Measurements from ENCODE around the gene TSTD2. TPM values are rescaled to one million over a fixed set of nuclear protein-coding genes. Genes with fewer than 3 reads are reported as not detected.

TSTD2 gene
- total RNA-seq, 1 experiment from 2014 or later, result 29.7 TPM

DNA sequence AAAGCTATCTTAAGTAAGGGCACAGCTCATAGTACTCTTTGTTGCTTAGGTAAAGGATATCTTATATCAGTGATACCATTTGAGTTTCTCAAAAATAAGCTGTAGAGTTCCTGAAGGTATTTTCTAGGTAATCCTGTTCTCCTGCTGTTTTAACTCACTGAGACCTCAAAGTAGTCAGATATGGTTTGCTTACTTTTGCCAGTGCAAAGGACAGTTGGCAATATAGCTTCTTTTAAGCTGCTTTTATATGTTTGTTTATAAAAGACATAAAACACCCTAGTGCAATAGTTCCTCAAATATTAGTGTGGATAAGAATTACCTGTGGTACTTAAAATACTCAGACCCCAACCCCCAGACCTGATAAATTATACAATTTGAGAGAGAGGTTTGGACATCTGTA is 12.6 kb upstream of the TSTD2 start:
- no peak for DNase-seq (ENCODE audit: low spot score)
- Histone ChIP-seq H3K36me3 (ENCODE audit: insufficient read depth, low read length, poor library complexity, severe bottlenecking) (peaks cover 90% of the 10 kb centered on the region), H3K4me1 (ENCODE audit: insufficient read depth, low read length, poor library complexity, severe bottlenecking) (no peaks in the 10 kb centered on the region), H3K9me3 (ENCODE audit: low read depth, low read length, poor library complexity, severe bottlenecking) (no peaks in the 10 kb centered on the region), H3K4me3 (ENCODE audit: low read depth, low read length, poor library complexity, severe bottlenecking) (no peak overlapping the region), H3K27me3 (replicated peaks; ENCODE audit: insufficient read depth, low read depth, low read length, poor library complexity) (no peaks in the 10 kb centered on the region), H3K27ac (ENCODE audit: low read depth, low read length, poor library complexity, severe bottlenecking) (no peak overlapping the region)
- BruUV-seq (replicated peaks), result no TSS peak
- TF ChIP-seq CTCF (conservative IDR thresholded peaks at IDR 0.05; ENCODE audit: low read depth, low read length), result no peak
- TF ChIP-seq EZH2 (IDR thresholded peaks at IDR 0.05; ENCODE audit: borderline replicate concordance, low read depth, low read length, poor library complexity, severe bottlenecking), result no peak
- intact Hi-C loops (cut with micrococcal nuclease; ENCODE audit: unreplicated experiment), result no loop called here
- ChIA-PET CTCF (interaction anchor here (0.5 to 0.6 kb wide), 2 partner anchors 11 to 13 kb away, joined by 3 read pairs; no protein-coding TSS in a partner anchor), POLR2A (ENCODE audit: low non-redundant PET) (no interaction called here)

GRCh38 chr9:97640325-97640724 is 7.2 kb upstream of the TSTD2 start:
- no peak for DNase-seq (ENCODE audit: low spot score)

GRCh38 chr9:97638666-97639065 is 5.5 kb upstream of the TSTD2 start:
- ChIA-PET POLR2A (ENCODE audit: low non-redundant PET) (no interaction called here), CTCF (interaction anchor here (0.6 kb wide), 1 partner anchor 225 kb away, joined by 4 read pairs; no protein-coding TSS in a partner anchor)

More at GRCh38 chr9:97640325-97640724, 7.2 kb upstream of the TSTD2 start:
- Histone ChIP-seq H3K9me3 (ENCODE audit: low read depth, low read length, poor library complexity, severe bottlenecking) (no peaks in the 10 kb centered on the region), H3K4me3 (ENCODE audit: low read depth, low read length, poor library complexity, severe bottlenecking) (no peak overlapping the region), H3K27me3 (replicated peaks; ENCODE audit: insufficient read depth, low read depth, low read length, poor library complexity) (no peaks in the 10 kb centered on the region), H3K4me1 (ENCODE audit: insufficient read depth, low read length, poor library complexity, severe bottlenecking) (peaks cover 12% of the 10 kb centered on the region), H3K36me3 (ENCODE audit: insufficient read depth, low read length, poor library complexity, severe bottlenecking) (peaks cover 42% of the 10 kb centered on the region), H3K27ac (ENCODE audit: low read depth, low read length, poor library complexity, severe bottlenecking) (no peak overlapping the region)
- POLR2A ChIA-PET (ENCODE audit: low non-redundant PET), result no interaction called here
- BruUV-seq (replicated peaks), result no TSS peak
- intact Hi-C loops (cut with micrococcal nuclease; ENCODE audit: unreplicated experiment), result no loop called here
- CTCF ChIA-PET, result interaction anchor here (0.6 kb wide), 1 partner anchor 24 kb away, joined by 5 read pairs; no protein-coding TSS in a partner anchor
- TF ChIP-seq EZH2 (IDR thresholded peaks at IDR 0.05; ENCODE audit: borderline replicate concordance, low read depth, low read length, poor library complexity, severe bottlenecking), result no peak
- TF ChIP-seq CTCF (conservative IDR thresholded peaks at IDR 0.05; ENCODE audit: low read depth, low read length), result no peak

More at GRCh38 chr9:97638666-97639065, 5.5 kb upstream of the TSTD2 start:
- Histone ChIP-seq H3K9me3 (ENCODE audit: low read depth, low read length, poor library complexity, severe bottlenecking) (no peaks in the 10 kb centered on the region), H3K4me1 (ENCODE audit: insufficient read depth, low read length, poor library complexity, severe bottlenecking) (peaks cover 16% of the 10 kb centered on the region), H3K4me3 (ENCODE audit: low read depth, low read length, poor library complexity, severe bottlenecking) (no peak overlapping the region), H3K27ac (ENCODE audit: low read depth, low read length, poor library complexity, severe bottlenecking) (no peak overlapping the region), H3K27me3 (replicated peaks; ENCODE audit: insufficient read depth, low read depth, low read length, poor library complexity) (no peaks in the 10 kb centered on the region), H3K36me3 (ENCODE audit: insufficient read depth, low read length, poor library complexity, severe bottlenecking) (peaks cover 27% of the 10 kb centered on the region)
- DNase-seq (ENCODE audit: low spot score), result peak; percentile 12
- intact Hi-C loops (cut with micrococcal nuclease; ENCODE audit: unreplicated experiment), result no loop called here
- TF ChIP-seq EZH2 (IDR thresholded peaks at IDR 0.05; ENCODE audit: borderline replicate concordance, low read depth, low read length, poor library complexity, severe bottlenecking), result no peak
- TF ChIP-seq CTCF (conservative IDR thresholded peaks at IDR 0.05; ENCODE audit: low read depth, low read length), result peak; percentile 27; the same call in 1 of the 2 replicates
- BruUV-seq (replicated peaks), result no TSS peak

All from A673 (cell line).